ENCODE data around the gene ARHGEF16. TPM values are rescaled to one million over a fixed set of nuclear protein-coding genes. Genes with fewer than 3 reads are reported as not detected.

ARHGEF16 gene
- total RNA-seq, 1 donor from 2014 or later = 20.3 TPM

GRCh38 chr1:3479511-3480368, 25.3 kb downstream of the ARHGEF16 start:
- no peak overlapping the region for H3K4me3 Mint-ChIP-seq
- no peaks in the 10 kb centered on the region for H3K4me1 Mint-ChIP-seq
- no peak overlapping the region for H3K27ac Mint-ChIP-seq
- H3K9me3 Mint-ChIP-seq = peaks cover 6% of the 10 kb centered on the region
- H3K36me3 Mint-ChIP-seq = peaks cover 6% of the 10 kb centered on the region
- no peak for DNase-seq (ENCODE audit: low spot score in 2 of 2, unreplicated experiment in 2 of 2)
- TF ChIP-seq CTCF (IDR thresholded peaks at IDR 0.05; ENCODE audit: unreplicated experiment) = no peak
- H3K27me3 Mint-ChIP-seq (ENCODE audit: low read depth) = no peaks in the 10 kb centered on the region

- peaks cover 12% of the 10 kb centered on the region for H3K9me3 Mint-ChIP-seq
- H3K4me3 Mint-ChIP-seq = no peak overlapping the region
- no peaks in the 10 kb centered on the region for H3K4me1 Mint-ChIP-seq
- peaks cover 11% of the 10 kb centered on the region for H3K36me3 Mint-ChIP-seq
- DNase-seq (ENCODE audit: low spot score in 2 of 2, unreplicated experiment in 2 of 2) = no peak
- H3K27me3 Mint-ChIP-seq (ENCODE audit: low read depth) = no peaks in the 10 kb centered on the region
- H3K27ac Mint-ChIP-seq = no peak overlapping the region
- TF ChIP-seq CTCF (IDR thresholded peaks at IDR 0.05; ENCODE audit: unreplicated experiment) = no peak
Observed at GRCh38 chr1:3480369-3480719, 25.9 kb downstream of the ARHGEF16 start.

GRCh38 chr1:3481046-3481445, 26.6 kb downstream of the ARHGEF16 start:
- DNase-seq (ENCODE audit: low spot score in 2 of 2, unreplicated experiment in 2 of 2) = no peak
- Mint-ChIP-seq H3K27me3 (ENCODE audit: low read depth) (no peaks in the 10 kb centered on the region), H3K36me3 (peaks cover 15% of the 10 kb centered on the region), H3K27ac (no peak overlapping the region), H3K4me1 (no peaks in the 10 kb centered on the region), H3K9me3 (peaks cover 15% of the 10 kb centered on the region), H3K4me3 (no peak overlapping the region)
- TF ChIP-seq CTCF (IDR thresholded peaks at IDR 0.05; ENCODE audit: unreplicated experiment) = no peak

GRCh38 chr1:3481836-3482375, 27.4 kb downstream of the ARHGEF16 start:
- H3K27me3 Mint-ChIP-seq (ENCODE audit: low read depth) = no peaks in the 10 kb centered on the region
- no peak for TF ChIP-seq CTCF (IDR thresholded peaks at IDR 0.05; ENCODE audit: unreplicated experiment)
- no peaks in the 10 kb centered on the region for H3K4me1 Mint-ChIP-seq
- H3K36me3 Mint-ChIP-seq = peaks cover 17% of the 10 kb centered on the region
- peaks cover 17% of the 10 kb centered on the region for H3K9me3 Mint-ChIP-seq
- H3K4me3 Mint-ChIP-seq = no peak overlapping the region
- H3K27ac Mint-ChIP-seq = no peak overlapping the region
- no peak for DNase-seq (ENCODE audit: low spot score in 2 of 2, unreplicated experiment in 2 of 2)

- no peaks in the 10 kb centered on the region for H3K4me1 Mint-ChIP-seq
- H3K27ac Mint-ChIP-seq = no peak overlapping the region
- H3K9me3 Mint-ChIP-seq = peaks cover 20% of the 10 kb centered on the region
- H3K4me3 Mint-ChIP-seq = no peak overlapping the region
- DNase-seq (ENCODE audit: low spot score in 2 of 2, unreplicated experiment in 2 of 2) = no peak
- H3K27me3 Mint-ChIP-seq (ENCODE audit: low read depth) = no peaks in the 10 kb centered on the region
- peaks cover 20% of the 10 kb centered on the region for H3K36me3 Mint-ChIP-seq
- no peak for TF ChIP-seq CTCF (IDR thresholded peaks at IDR 0.05; ENCODE audit: unreplicated experiment)
Observed at GRCh38 chr1:3482378-3482849, 27.9 kb downstream of the ARHGEF16 start.
